ENCODE data around the gene HDAC4. TPM values are rescaled to one million over a fixed set of nuclear protein-coding genes. Genes with fewer than 3 reads are reported as not detected.

Gene HDAC4
- total RNA-seq, 1 donor from 2014 or later = 46.2 TPM

DNA sequence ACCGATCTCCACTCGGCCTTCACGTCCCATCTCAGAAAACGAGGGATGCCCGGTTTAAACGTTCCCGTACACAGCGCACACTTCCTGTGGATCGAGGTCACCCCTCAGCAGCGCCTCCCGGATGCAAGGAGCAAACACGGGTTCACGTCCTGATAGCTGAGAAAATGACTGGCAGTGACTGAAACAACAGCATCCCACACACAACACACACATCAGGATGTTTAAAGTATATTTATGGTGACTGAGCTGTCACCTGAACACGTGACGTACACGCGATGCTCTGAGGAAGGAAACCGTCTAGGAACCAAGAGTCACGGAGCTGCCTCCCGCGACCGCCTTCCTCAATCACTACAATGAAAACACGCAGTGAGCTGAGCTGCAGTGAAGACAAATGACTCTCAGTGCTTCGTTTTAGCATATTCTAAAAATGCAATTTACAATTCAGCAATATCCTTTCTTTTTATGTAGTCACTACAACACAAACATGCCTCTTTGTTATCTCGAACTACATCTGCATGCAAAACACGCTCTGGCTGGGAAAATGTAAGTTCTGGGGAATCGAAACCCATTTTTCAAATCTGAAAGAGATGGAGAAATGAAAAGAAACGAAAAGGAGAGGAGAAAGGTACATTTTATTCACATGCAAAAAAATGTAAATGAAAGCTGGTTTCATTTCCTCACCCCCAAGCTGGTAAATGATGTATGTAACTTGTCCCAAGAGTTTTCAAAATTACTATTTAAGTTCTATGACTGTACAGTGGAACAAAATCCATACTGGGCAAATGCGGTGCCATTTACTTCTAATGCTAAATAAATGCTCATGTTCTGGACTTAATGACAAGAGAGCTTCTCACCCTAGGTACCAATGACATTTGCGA lies 19.8 kb downstream of the HDAC4 start:
- Mint-ChIP-seq H3K27me3 (no peaks in the 10 kb centered on the region), H3K27ac (no peak overlapping the region), H3K36me3 (ENCODE audit: insufficient read depth) (peaks cover 2% of the 10 kb centered on the region), H3K4me1 (ENCODE audit: low read depth) (no peaks in the 10 kb centered on the region), H3K9me3 (ENCODE audit: low read depth) (no peaks in the 10 kb centered on the region), H3K4me3 (ENCODE audit: low read depth) (no peak overlapping the region)
- no peak for DNase-seq (ENCODE audit: low spot score, unreplicated experiment)
- TF ChIP-seq, protein P1, sequence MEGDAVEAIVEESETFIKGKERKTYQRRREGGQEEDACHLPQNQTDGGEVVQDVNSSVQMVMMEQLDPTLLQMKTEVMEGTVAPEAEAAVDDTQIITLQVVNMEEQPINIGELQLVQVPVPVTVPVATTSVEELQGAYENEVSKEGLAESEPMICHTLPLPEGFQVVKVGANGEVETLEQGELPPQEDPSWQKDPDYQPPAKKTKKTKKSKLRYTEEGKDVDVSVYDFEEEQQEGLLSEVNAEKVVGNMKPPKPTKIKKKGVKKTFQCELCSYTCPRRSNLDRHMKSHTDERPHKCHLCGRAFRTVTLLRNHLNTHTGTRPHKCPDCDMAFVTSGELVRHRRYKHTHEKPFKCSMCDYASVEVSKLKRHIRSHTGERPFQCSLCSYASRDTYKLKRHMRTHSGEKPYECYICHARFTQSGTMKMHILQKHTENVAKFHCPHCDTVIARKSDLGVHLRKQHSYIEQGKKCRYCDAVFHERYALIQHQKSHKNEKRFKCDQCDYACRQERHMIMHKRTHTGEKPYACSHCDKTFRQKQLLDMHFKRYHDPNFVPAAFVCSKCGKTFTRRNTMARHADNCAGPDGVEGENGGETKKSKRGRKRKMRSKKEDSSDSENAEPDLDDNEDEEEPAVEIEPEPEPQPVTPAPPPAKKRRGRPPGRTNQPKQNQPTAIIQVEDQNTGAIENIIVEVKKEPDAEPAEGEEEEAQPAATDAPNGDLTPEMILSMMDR (IDR thresholded peaks at IDR 0.05; ENCODE audit: unreplicated experiment) = no peak

DNA sequence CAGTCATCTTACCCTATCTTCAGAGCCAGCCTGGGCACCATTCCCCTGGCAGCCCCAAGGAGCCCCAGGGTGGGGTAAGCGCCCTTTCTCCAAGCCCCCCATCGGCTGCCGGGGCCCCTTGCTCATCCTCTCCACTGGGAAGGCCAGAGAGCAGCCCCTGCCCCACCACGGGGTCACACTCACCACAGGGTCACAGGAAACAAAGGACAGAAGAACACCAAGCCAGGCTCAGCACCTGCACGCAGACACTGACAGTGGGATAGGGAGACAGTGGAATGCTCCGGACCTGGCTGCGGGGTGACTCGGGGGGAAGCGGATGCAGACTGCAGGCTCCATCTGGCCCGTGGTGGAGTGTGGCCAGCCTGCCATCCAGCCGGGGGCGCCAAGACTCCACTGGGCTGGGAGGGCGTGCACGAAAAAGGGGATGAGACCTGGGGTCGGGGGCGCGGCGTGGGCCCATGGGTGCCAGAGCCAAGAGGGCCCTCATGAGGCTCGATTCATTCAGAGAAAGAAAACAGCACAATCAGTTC lies 21.1 kb downstream of the HDAC4 start:
- Mint-ChIP-seq H3K36me3 (ENCODE audit: insufficient read depth) (peaks cover 2% of the 10 kb centered on the region), H3K27ac (no peak overlapping the region), H3K9me3 (ENCODE audit: low read depth) (no peaks in the 10 kb centered on the region), H3K4me1 (ENCODE audit: low read depth) (no peaks in the 10 kb centered on the region), H3K4me3 (ENCODE audit: low read depth) (no peak overlapping the region), H3K27me3 (no peaks in the 10 kb centered on the region)
- TF ChIP-seq, protein P1 (IDR thresholded peaks at IDR 0.05; ENCODE audit: unreplicated experiment) = no peak
- DNase-seq (ENCODE audit: low spot score, unreplicated experiment) = no peak

- no peak for DNase-seq (ENCODE audit: low spot score, unreplicated experiment)
- TF ChIP-seq, protein P1 (IDR thresholded peaks at IDR 0.05; ENCODE audit: unreplicated experiment) = no peak
- no peak overlapping the region for H3K27ac Mint-ChIP-seq
- no peaks in the 10 kb centered on the region for H3K4me1 Mint-ChIP-seq (ENCODE audit: low read depth)
- no peak overlapping the region for H3K4me3 Mint-ChIP-seq (ENCODE audit: low read depth)
- H3K27me3 Mint-ChIP-seq = no peaks in the 10 kb centered on the region
- peaks cover 2% of the 10 kb centered on the region for H3K36me3 Mint-ChIP-seq (ENCODE audit: insufficient read depth)
- no peaks in the 10 kb centered on the region for H3K9me3 Mint-ChIP-seq (ENCODE audit: low read depth)
Observed at GRCh38 chr2:239378918-239379640, 21.7 kb downstream of the HDAC4 start.

GRCh38 chr2:239378021-239378917 lies 22.6 kb downstream of the HDAC4 start:
- H3K4me3 Mint-ChIP-seq (ENCODE audit: low read depth) = no peak overlapping the region
- H3K4me1 Mint-ChIP-seq (ENCODE audit: low read depth) = no peaks in the 10 kb centered on the region
- DNase-seq (ENCODE audit: low spot score, unreplicated experiment) = no peak
- H3K27ac Mint-ChIP-seq = no peak overlapping the region
- TF ChIP-seq, protein P1 (IDR thresholded peaks at IDR 0.05; ENCODE audit: unreplicated experiment) = no peak
- H3K36me3 Mint-ChIP-seq (ENCODE audit: insufficient read depth) = no peaks in the 10 kb centered on the region
- H3K9me3 Mint-ChIP-seq (ENCODE audit: low read depth) = no peaks in the 10 kb centered on the region
- no peaks in the 10 kb centered on the region for H3K27me3 Mint-ChIP-seq
